OCI-LY3 (cell line): ENCODE measurements around the gene CXXC5.

Experiments used
- CTCF ChIP-seq: fragments of 200-600, 300-600 bp; sonication (generic); IDR thresholded peaks from 2 replicates; pipeline ENCODE4 v1.5.1; 2014; ENCODE audit warnings: antibody characterized with exemption, low read length, low read depth
- EZH2phosphoT487 ChIP-seq: fragments of 200-600 bp; shearing (Covaris generic); IDR thresholded peaks from 2 replicates; pipeline ENCODE4 v1.6.1; 2018; ENCODE audit warnings: antibody characterized with exemption, mixed run types, low read depth

DNA sequence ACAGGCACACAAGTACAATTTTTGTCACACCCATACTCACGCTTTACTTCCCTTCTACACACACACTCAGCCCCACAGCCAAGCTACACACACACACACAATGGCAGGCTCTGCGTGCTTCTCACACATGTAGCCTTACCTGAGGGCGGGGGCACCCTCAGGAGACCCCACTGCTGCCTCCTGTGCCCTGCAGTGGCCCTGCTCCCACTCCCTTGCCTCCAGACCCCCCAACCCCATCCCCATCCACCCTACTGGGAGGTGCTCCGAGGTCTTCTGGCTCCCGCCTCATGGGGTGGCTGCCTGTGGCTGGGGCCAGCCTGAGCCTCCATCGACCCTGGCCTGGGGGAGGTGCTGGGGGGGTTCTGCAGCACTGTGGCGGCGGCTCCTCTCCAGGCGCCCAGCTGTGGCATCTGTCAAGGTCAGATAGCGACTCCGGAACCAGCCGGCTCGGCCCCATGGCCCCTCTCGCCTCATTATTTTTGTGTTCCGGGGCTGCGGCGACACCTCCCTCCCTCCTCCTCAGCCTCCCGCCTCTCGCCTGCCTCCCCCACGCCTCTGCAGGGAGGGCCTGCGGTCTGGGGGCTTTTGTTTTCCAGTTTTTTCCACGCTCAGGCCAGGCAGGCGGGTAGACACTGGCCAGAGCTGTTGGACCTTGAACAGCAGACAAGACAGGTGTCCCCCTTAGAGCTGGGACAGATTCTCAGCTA is 21.7 kb downstream of the CXXC5 start:
- TF ChIP-seq CTCF (no peak), EZH2phosphoT487 (no peak)
